Stimulated activated CD8-positive, alpha-beta memory T cell treated with anti-CD3 and anti-CD28 coated beads, Interleukin-2, amount 100 ng/mL, for 1 hour (primary cell): ENCODE results near the gene SMCP.

ENCODE experiments used
- DNase-seq, 2 donors: peaks; one replicate each; pipeline ENCODE4 v3.0.0-alpha.2; 2020; ENCODE audit warnings: low read depth in 2 of 2

Gene SMCP

GRCh38 chr1:152886758-152887409, 8.8 kb downstream of the SMCP start:
- no peak for DNase-seq

GRCh38 chr1:152888126-152888525, 10.0 kb downstream of the SMCP start:
- no peak for DNase-seq

- DNase-seq, result no peak
These were observed 20.9 kb downstream of the SMCP start for GRCh38 chr1:152899027-152899426.

- DNase-seq, result no peak
These were observed 21.8 kb downstream of the SMCP start for GRCh38 chr1:152899883-152900282.

GRCh38 chr1:152901631-152902030, 23.5 kb downstream of the SMCP start:
- no peak for DNase-seq

GRCh38 chr1:152902636-152903035, 24.5 kb downstream of the SMCP start:
- DNase-seq, result no peak

- DNase-seq, result no peak
These were observed 26.7 kb downstream of the SMCP start for GRCh38 chr1:152904688-152905440.

- DNase-seq, result no peak
These were observed 28.0 kb downstream of the SMCP start for GRCh38 chr1:152906023-152906565.

- DNase-seq, result no peak
These were observed 29.8 kb downstream of the SMCP start, which contains the start of gene IVL for GRCh38 chr1:152907686-152908601. Gene IVL (plus strand): TSS chr1:152908546. CDS start chr1:152909798, 1,252 bp downstream.

GRCh38 chr1:152909206-152909605, 31.1 kb downstream of the SMCP start:
- DNase-seq, result no peak

GRCh38 chr1:152912471-152912870, 34.3 kb downstream of the SMCP start:
- no peak for DNase-seq

GRCh38 chr1:152912900-152913299, 34.8 kb downstream of the SMCP start:
- DNase-seq, result no peak

GRCh38 chr1:152917794-152918193, 39.7 kb downstream of the SMCP start:
- DNase-seq, result no peak

- no peak for DNase-seq
These were observed 40.9 kb downstream of the SMCP start for GRCh38 chr1:152919071-152919470.

GRCh38 chr1:152924191-152924590, 46.1 kb downstream of the SMCP start:
- no peak for DNase-seq

GRCh38 chr1:152926091-152926490, 48.0 kb downstream of the SMCP start:
- DNase-seq, result no peak

GRCh38 chr1:152928671-152929070, 50.5 kb downstream of the SMCP start:
- no peak for DNase-seq

- no peak for DNase-seq
These were observed 54.2 kb downstream of the SMCP start for GRCh38 chr1:152932170-152932811.

- no peak for DNase-seq
These were observed 55.1 kb downstream of the SMCP start for GRCh38 chr1:152933196-152933595.
